BJ (cell line): ENCODE data around the gene TRIM24. TPM values are rescaled to one million over a fixed set of nuclear protein-coding genes. Genes with fewer than 3 reads are reported as not detected.
"Not testable (repeated sequence)": the region's sequence is repeated elsewhere in the genome, so short reads cannot be mapped to it uniquely, and the experiment has no call there.

Experiments
- CTCF ChIA-PET: fragments of 350-600 bp; formaldehyde crosslinking; extraction: SDS; loops from one replicate; lab custom pipeline; 2021; ENCODE audit warnings: antibody characterized with exemption, inconsistent platforms; lab: Yijun Ruan, JAX
- POLR2A ChIA-PET: fragments of 300-600 bp; sonication (Branson Sonifier 250); formaldehyde crosslinking; extraction: SDS; loops from one replicate; lab custom pipeline; 2021; ENCODE audit warnings: antibody characterized with exemption; lab: Charles Lee
- DNase-seq: peaks from one replicate; pipeline ENCODE4 v3.0.0-alpha.2; 2011; ENCODE audit warnings: low read depth
- H3K27me3 ChIP-seq: 2 replicates; pipeline ENCODE4 v1.6.0; 2011; ENCODE audit warnings: low read length; ENCODE audit not compliant: control insufficient read depth, insufficient read depth
- H3K36me3 ChIP-seq: 2 replicates; pipeline ENCODE4 v1.5.1; 2011; ENCODE audit warnings: low read length; ENCODE audit not compliant: control insufficient read depth, insufficient read depth
- H3K4me3 ChIP-seq: 2 replicates; pipeline ENCODE4 v1.5.1; 2011; ENCODE audit warnings: low read depth, mild to moderate bottlenecking, control low read depth, low read length
- polyA plus RNA-seq: library from polyadenylated mRNA; depleted of rRNA; stranded (reverse); fragments of >200 nt; gene quantifications from 2 replicates; pipeline ENCODE4 v1.2.3, GENCODE V29; 2011
- TF ChIP-seq, protein P1 (sequence below): IDR thresholded peaks from 2 replicates; pipeline ENCODE4 v1.5.1; 2011; ENCODE audit warnings: low read depth, mild to moderate bottlenecking, control low read depth, inconsistent platforms, low read length, moderate library complexity; ENCODE audit not compliant: insufficient read depth

Gene TRIM24
- polyA plus RNA-seq, 1 experiment = 4.2 TPM

DNA sequence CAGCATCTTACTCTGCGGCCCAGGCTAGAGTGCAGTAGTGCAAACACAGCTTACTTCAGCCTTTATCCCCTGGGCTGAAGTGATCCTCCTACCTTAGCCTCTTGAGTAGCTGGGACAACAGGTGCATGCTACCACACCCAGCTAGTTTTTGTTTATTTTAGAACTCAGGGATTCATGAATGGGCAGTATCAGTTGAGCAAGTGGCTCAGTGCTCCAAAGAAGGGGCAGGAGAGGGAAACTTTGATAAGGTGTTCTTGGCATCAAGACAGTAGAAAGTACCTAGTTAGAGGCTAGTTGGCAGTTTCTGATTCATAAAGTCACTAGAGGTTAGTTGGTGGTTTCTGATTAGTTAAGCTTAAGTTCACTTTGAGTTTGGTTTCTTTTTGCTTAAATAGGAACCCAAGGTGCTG, 18.4 kb downstream of the TRIM24 start:
- POLR2A ChIA-PET = no interaction called here
- Histone ChIP-seq H3K4me3 (no peak overlapping the region), H3K36me3 (no peaks in the 10 kb centered on the region), H3K27me3 (no peaks in the 10 kb centered on the region)
- DNase-seq = no peak
- TF ChIP-seq, protein P1, sequence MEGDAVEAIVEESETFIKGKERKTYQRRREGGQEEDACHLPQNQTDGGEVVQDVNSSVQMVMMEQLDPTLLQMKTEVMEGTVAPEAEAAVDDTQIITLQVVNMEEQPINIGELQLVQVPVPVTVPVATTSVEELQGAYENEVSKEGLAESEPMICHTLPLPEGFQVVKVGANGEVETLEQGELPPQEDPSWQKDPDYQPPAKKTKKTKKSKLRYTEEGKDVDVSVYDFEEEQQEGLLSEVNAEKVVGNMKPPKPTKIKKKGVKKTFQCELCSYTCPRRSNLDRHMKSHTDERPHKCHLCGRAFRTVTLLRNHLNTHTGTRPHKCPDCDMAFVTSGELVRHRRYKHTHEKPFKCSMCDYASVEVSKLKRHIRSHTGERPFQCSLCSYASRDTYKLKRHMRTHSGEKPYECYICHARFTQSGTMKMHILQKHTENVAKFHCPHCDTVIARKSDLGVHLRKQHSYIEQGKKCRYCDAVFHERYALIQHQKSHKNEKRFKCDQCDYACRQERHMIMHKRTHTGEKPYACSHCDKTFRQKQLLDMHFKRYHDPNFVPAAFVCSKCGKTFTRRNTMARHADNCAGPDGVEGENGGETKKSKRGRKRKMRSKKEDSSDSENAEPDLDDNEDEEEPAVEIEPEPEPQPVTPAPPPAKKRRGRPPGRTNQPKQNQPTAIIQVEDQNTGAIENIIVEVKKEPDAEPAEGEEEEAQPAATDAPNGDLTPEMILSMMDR = no peak
- CTCF ChIA-PET = interaction anchor here (0.6 to 0.9 kb wide), 3 partner anchors 9 to 29 kb away, joined by 3 read pairs; no protein-coding TSS in a partner anchor

DNA sequence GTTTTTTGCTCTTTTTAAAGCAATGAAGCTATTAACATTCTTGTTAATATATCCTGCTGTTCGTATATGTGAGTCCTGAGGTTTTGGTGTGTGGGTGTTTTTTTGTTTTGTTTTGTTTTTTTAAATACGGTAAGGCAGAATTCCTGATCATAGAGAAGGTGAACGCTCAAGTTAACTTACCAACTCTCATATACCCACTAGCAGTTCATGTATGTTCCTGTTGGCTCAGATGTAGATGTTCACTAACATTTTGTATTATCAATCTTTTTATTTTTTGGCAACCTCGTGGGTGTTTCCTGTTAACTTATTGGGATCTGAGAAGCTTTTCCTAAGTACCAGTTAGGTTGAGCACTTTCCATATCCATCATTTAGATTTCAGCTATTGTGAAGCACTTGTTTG, 20.5 kb downstream of the TRIM24 start:
- ChIA-PET POLR2A (no interaction called here), CTCF (interaction anchor here (0.9 kb wide), 1 partner anchor 12 kb away, joined by 5 read pairs; no protein-coding TSS in a partner anchor)
- Histone ChIP-seq H3K4me3 (no peak overlapping the region), H3K36me3 (no peaks in the 10 kb centered on the region), H3K27me3 (no peaks in the 10 kb centered on the region)
- no peak for DNase-seq
- TF ChIP-seq, protein P1 = no peak

DNA sequence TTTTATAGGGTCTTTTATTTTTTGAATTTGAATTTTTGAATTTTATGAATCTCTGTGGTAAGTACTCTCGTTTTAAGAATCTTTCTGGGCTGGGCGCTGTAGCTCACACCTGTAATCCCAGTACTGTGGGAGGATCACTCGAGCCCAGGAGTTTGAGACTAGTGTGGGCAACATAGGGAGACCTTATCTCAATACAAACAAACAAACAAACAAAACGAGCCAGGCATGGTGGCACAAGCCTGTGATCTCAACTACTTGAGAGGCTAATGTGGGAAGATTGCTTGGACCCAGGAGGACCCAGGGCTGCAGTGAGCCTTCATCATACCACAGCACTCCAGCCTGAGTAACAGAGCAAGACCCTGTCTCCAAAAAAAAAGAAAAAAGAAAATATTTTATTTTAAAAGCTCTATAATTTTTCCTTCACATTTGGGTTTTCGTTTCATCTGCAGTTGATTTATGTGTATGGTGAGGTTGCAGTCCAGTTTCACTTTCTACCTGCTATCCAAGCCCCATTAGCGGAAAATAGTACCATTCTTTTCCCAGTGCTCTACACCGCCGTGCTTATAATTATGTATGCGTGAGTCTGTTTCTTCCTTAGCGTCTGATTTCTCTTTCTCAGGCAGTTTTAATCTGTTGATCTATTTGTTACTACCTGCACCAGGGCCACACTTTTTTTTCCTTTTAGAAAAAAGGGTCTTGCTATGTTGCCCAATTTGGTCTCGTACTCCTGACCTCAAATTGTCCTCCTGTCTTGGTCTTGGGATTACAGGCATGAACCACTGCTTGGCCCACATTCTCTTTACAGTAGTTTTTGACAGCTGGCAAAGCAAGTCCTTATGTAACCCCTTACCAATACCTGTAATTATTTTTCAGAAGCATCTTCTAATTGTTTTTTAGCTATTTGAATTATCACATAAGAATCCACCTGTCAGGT, 21.7 kb downstream of the TRIM24 start:
- H3K27me3 ChIP-seq = no peaks in the 10 kb centered on the region
- CTCF ChIA-PET = interaction anchor here (0.6 to 0.9 kb wide), 2 partner anchors 11 to 27 kb away, joined by 3 to 5 read pairs; no protein-coding TSS in a partner anchor
- no peaks in the 10 kb centered on the region for H3K36me3 ChIP-seq
- TF ChIP-seq, protein P1 = no peak
- no peak overlapping the region for H3K4me3 ChIP-seq
- POLR2A ChIA-PET = no interaction called here
- no peak for DNase-seq

DNA sequence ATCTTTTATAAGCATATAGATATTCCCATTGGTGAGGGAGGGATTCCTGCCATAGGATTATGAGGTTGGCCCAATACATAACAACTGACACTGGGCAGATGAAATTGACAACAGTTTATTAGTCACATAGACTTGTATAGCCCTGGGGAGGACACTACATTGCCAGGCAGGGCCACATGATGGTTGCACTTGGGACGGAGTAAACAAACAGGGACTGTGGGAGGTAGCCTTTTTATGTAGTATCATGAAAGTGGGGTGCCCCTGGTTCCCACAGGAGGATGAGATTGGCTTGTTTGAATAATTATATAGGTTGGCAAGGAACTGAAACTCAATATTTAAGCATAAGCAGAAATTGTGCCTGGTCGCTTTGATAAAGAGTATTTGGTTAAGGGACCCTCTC, 23.5 kb downstream of the TRIM24 start:
- POLR2A ChIA-PET = no interaction called here
- no peaks in the 10 kb centered on the region for H3K27me3 ChIP-seq
- TF ChIP-seq, protein P1 = no peak
- DNase-seq = no peak
- no peak overlapping the region for H3K4me3 ChIP-seq
- H3K36me3 ChIP-seq = no peaks in the 10 kb centered on the region
- CTCF ChIA-PET = no interaction called here

DNA sequence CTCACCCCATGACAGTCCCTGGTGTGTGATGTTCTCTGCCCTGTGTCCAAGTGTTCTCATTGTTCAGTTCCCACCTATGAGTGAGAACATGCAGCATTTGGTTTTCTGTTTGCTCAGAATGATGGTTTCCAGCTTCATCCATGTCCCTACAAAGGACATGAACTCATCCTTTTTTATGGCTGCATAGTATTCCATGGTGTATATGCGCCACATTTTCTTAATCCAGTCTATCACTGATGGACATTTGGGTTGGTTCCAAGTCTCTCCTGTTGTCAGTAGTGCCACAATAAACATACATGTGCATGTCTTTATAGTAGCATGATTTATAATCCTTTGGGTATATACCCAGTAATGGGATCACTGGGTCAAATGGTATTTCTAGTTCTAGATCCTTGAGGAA, 25.4 kb downstream of the TRIM24 start:
- H3K36me3 ChIP-seq, H3K4me3 ChIP-seq, DNase-seq, POLR2A ChIA-PET, H3K27me3 ChIP-seq, CTCF ChIA-PET: not testable (repeated sequence)

DNA sequence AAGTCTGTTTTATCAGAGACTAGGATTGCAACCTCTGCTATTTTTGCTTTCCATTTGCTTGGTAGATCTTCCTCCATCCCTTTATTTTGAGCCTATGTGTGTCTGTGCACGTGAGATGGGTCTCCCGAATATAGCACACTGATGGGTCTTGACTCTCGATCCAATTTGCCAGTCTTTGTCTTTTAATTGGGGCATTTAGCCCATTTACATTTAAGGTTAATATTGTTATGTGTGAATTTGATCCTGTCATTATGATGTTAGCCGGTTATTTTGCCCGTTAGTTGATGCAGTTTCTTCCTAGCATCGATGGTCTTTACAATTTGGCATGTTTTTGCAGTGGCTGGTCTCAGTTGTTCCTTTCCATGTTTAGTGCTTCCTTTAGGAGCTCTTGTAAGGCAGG, 29.1 kb downstream of the TRIM24 start:
- CTCF ChIA-PET, H3K4me3 ChIP-seq, POLR2A ChIA-PET, DNase-seq, H3K36me3 ChIP-seq, H3K27me3 ChIP-seq: not testable (repeated sequence)
